ENCODE data around the gene DPH1. TPM values are rescaled to one million over a fixed set of nuclear protein-coding genes. Genes with fewer than 3 reads are reported as not detected.

Gene DPH1
- total and polyA plus RNA-seq, 7 experiments from 2014 or later, result 32.9 to 124 (median 85.9) TPM

- Mint-ChIP-seq H3K27me3 (peaks cover 0 to 10% (median 0%) of the 10 kb centered on the region in 5 donors), H3K36me3 (peaks cover 12 to 92% (median 72%) of the 10 kb centered on the region in 5 donors), H3K27ac (peak overlapping the region in 2 of 9 donors; percentile 55 to 90), H3K4me1 (peaks cover 0 to 84% (median 1%) of the 10 kb centered on the region in 7 donors), H3K4me3 (peak overlapping the region in 1 of 10 donors; percentile 45), H3K9me3 (no peaks in the 10 kb centered on the region)
- ATAC-seq (peak; percentile 73), DNase-seq (peak in 1 of 9 donors; percentile 67)
- Histone ChIP-seq H3K27ac (ENCODE audit: low read depth, low read length) (no peak overlapping the region), H3K27me3 (ENCODE audit: control insufficient read depth in 2 of 2, insufficient read depth in 2 of 2, low read length in 2 of 2) (no peaks in the 10 kb centered on the region), H3K4me1 (ENCODE audit: control insufficient read depth in 2 of 2, insufficient read depth in 2 of 2, low read length in 2 of 2) (peaks cover 0 to 19% of the 10 kb centered on the region in 2 donors), H3K4me3 (ENCODE audit: low read length) (no peak overlapping the region), H3K9me3 (ENCODE audit: control insufficient read depth in 2 of 3, low read length in 3 of 3) (no peaks in the 10 kb centered on the region), H3K36me3 (ENCODE audit: control insufficient read depth in 2 of 3, insufficient read depth in 3 of 3, low read length in 3 of 3) (peaks cover 0 to 97% (median 3%) of the 10 kb centered on the region in 3 experiments)
- intact Hi-C loops (cut with micrococcal nuclease), result loop anchor here in 1 of 2 donors (5.0 kb wide), 1 partner anchor 107 kb away; no protein-coding TSS in a partner anchor
- CTCF ChIA-PET, result no interaction called here
- POLR2A ChIA-PET, result no interaction called here
Measured at GRCh38 chr17:2064980-2065785, 35.2 kb downstream of the DPH1 start.

DNA sequence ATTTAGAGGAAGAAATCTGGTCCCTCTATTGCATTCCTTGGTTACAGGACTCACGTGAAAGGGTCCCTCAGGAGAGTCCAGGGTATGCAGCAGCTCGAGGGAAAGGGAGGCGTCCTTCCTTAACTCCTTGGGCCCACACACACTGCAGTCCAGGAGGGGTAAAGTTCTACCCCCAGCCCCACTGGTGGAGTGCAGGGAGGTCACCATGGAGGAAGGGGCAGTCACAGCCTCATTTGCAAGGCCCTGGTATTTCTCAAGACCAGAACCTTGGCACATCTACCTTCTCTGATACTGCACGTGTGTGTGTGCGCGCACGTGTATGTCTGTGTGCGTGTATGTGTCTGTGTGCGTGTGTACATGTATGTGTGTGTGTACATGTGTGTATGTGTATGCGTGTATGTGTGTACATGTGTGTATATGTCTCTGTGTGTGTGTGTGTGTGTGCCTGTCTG lies 36.0 kb downstream of the DPH1 start:
- intact Hi-C loops (cut with micrococcal nuclease), result no loop called here
- H3K27ac Mint-ChIP-seq, result peak overlapping the region in 2 of 9 donors; percentile 1 to 90
- POLR2A ChIA-PET, result no interaction called here
- ATAC-seq (no peak), DNase-seq (no peak)
- H3K27me3 ChIP-seq (ENCODE audit: control insufficient read depth in 2 of 2, insufficient read depth in 2 of 2, low read length in 2 of 2), result no peaks in the 10 kb centered on the region
- no peak overlapping the region for H3K27ac ChIP-seq (ENCODE audit: low read depth, low read length)
- no peak overlapping the region for H3K4me3 ChIP-seq (ENCODE audit: low read length)
- H3K27me3 Mint-ChIP-seq, result peaks cover 0 to 4% (median 0%) of the 10 kb centered on the region in 5 donors
- no peaks in the 10 kb centered on the region for H3K9me3 ChIP-seq (ENCODE audit: control insufficient read depth in 2 of 3, low read length in 3 of 3)
- H3K4me3 Mint-ChIP-seq, result no peak overlapping the region
- CTCF ChIA-PET, result interaction anchor here (0.6 kb wide), 1 partner anchor 79 kb away, joined by 4 read pairs; no protein-coding TSS in a partner anchor
- peaks cover 0 to 27% of the 10 kb centered on the region in 2 donors for H3K4me1 ChIP-seq (ENCODE audit: control insufficient read depth in 2 of 2, insufficient read depth in 2 of 2, low read length in 2 of 2)
- no peaks in the 10 kb centered on the region for H3K9me3 Mint-ChIP-seq
- H3K4me1 Mint-ChIP-seq, result peaks cover 0 to 85% (median 0%) of the 10 kb centered on the region in 7 donors
- H3K36me3 Mint-ChIP-seq, result peaks cover 14 to 94% (median 70%) of the 10 kb centered on the region in 5 donors
- peaks cover 0 to 98% (median 3%) of the 10 kb centered on the region in 3 experiments for H3K36me3 ChIP-seq (ENCODE audit: control insufficient read depth in 2 of 3, insufficient read depth in 3 of 3, low read length in 3 of 3)

GRCh38 chr17:2067048-2067561 lies 37.2 kb downstream of the DPH1 start:
- H3K4me3 Mint-ChIP-seq, result no peak overlapping the region
- H3K36me3 ChIP-seq (ENCODE audit: control insufficient read depth in 2 of 3, insufficient read depth in 3 of 3, low read length in 3 of 3), result peaks cover 0 to 98% (median 3%) of the 10 kb centered on the region in 3 experiments

GRCh38 chr17:2067608-2068024 lies 37.7 kb downstream of the DPH1 start:
- DNase-seq (no peak), ATAC-seq (no peak)
- Histone ChIP-seq H3K4me1 (ENCODE audit: control insufficient read depth in 2 of 2, insufficient read depth in 2 of 2, low read length in 2 of 2) (peaks cover 0 to 28% of the 10 kb centered on the region in 2 donors), H3K36me3 (ENCODE audit: control insufficient read depth in 2 of 3, insufficient read depth in 3 of 3, low read length in 3 of 3) (peaks cover 0 to 98% (median 5%) of the 10 kb centered on the region in 3 experiments), H3K4me3 (ENCODE audit: low read length) (no peak overlapping the region), H3K27me3 (ENCODE audit: control insufficient read depth in 2 of 2, insufficient read depth in 2 of 2, low read length in 2 of 2) (no peaks in the 10 kb centered on the region), H3K27ac (ENCODE audit: low read depth, low read length) (no peak overlapping the region), H3K9me3 (ENCODE audit: control insufficient read depth in 2 of 3, low read length in 3 of 3) (no peaks in the 10 kb centered on the region)
- Mint-ChIP-seq H3K9me3 (no peaks in the 10 kb centered on the region), H3K4me1 (peaks cover 0 to 90% (median 0%) of the 10 kb centered on the region in 7 donors), H3K36me3 (peaks cover 22 to 95% (median 75%) of the 10 kb centered on the region in 5 donors), H3K4me3 (no peak overlapping the region), H3K27ac (peak overlapping the region in 1 of 9 donors; percentile 63), H3K27me3 (peaks cover 0 to 4% (median 0%) of the 10 kb centered on the region in 5 donors)
- intact Hi-C loops (cut with micrococcal nuclease), result no loop called here
- ChIA-PET CTCF (interaction anchor here (1.1 to 1.8 kb wide), 2 partner anchors 13 to 177 kb away, joined by 4 to 5 read pairs; partner anchors contain the start of gene HIC1), POLR2A (no interaction called here)

More at GRCh38 chr17:2067048-2067561, 37.2 kb downstream of the DPH1 start:
- Mint-ChIP-seq H3K9me3 (no peaks in the 10 kb centered on the region), H3K36me3 (peaks cover 18 to 95% (median 72%) of the 10 kb centered on the region in 5 donors), H3K27me3 (peaks cover 0 to 4% (median 0%) of the 10 kb centered on the region in 5 donors), H3K27ac (peak overlapping the region in 1 of 9 donors; percentile 46), H3K4me1 (peaks cover 0 to 91% (median 0%) of the 10 kb centered on the region in 7 donors)
- ATAC-seq (no peak), DNase-seq (no peak)
- H3K27me3 ChIP-seq (ENCODE audit: control insufficient read depth in 2 of 2, insufficient read depth in 2 of 2, low read length in 2 of 2), result no peaks in the 10 kb centered on the region
- CTCF ChIA-PET, result interaction anchor here (1.1 to 1.8 kb wide), 2 partner anchors 12 to 178 kb away, joined by 4 to 5 read pairs; partner anchors contain the start of gene HIC1
- POLR2A ChIA-PET, result no interaction called here
- peaks cover 0 to 28% of the 10 kb centered on the region in 2 donors for H3K4me1 ChIP-seq (ENCODE audit: control insufficient read depth in 2 of 2, insufficient read depth in 2 of 2, low read length in 2 of 2)
- intact Hi-C loops (cut with micrococcal nuclease), result no loop called here
- no peak overlapping the region for H3K4me3 ChIP-seq (ENCODE audit: low read length)
- no peak overlapping the region for H3K27ac ChIP-seq (ENCODE audit: low read depth, low read length)
- no peaks in the 10 kb centered on the region for H3K9me3 ChIP-seq (ENCODE audit: control insufficient read depth in 2 of 3, low read length in 3 of 3)

DNA sequence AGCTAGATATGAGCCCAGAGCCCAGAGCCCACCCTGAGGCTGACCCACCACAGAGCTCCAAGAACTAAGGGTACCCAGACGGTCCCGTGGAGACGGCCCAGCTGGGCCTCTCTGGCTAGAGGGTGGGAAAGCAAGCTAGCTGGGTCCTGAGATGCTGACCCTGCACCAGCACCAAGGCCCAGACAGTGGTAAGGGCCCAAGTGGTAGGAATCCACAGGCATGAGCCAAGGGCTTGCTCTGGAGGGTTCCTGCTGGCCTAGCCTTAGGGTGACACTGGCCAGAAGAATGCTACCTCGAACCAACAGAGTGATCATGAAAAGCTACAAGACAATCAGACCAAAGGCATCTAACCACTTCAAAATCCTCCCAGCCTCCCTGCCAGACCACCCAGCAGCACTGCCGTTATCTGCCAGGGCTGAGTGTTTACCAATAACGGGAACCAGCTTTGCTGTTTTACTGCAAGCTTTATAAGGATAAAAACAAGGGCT lies 38.1 kb downstream of the DPH1 start:
- H3K4me1 Mint-ChIP-seq, result peaks cover 0 to 88% (median 0%) of the 10 kb centered on the region in 7 donors
- H3K36me3 Mint-ChIP-seq, result peaks cover 22 to 94% (median 76%) of the 10 kb centered on the region in 5 donors
- intact Hi-C loops (cut with micrococcal nuclease), result no loop called here
- H3K27me3 Mint-ChIP-seq, result peaks cover 0 to 4% (median 0%) of the 10 kb centered on the region in 5 donors
- Histone ChIP-seq H3K9me3 (ENCODE audit: control insufficient read depth in 2 of 3, low read length in 3 of 3) (no peaks in the 10 kb centered on the region), H3K4me3 (ENCODE audit: low read length) (no peak overlapping the region), H3K36me3 (ENCODE audit: control insufficient read depth in 2 of 3, insufficient read depth in 3 of 3, low read length in 3 of 3) (peaks cover 0 to 96% (median 8%) of the 10 kb centered on the region in 3 experiments), H3K4me1 (ENCODE audit: control insufficient read depth in 2 of 2, insufficient read depth in 2 of 2, low read length in 2 of 2) (peaks cover 0 to 28% of the 10 kb centered on the region in 2 donors), H3K27ac (ENCODE audit: low read depth, low read length) (no peak overlapping the region), H3K27me3 (ENCODE audit: control insufficient read depth in 2 of 2, insufficient read depth in 2 of 2, low read length in 2 of 2) (no peaks in the 10 kb centered on the region)
- no peak for DNase-seq
- no peaks in the 10 kb centered on the region for H3K9me3 Mint-ChIP-seq
- peak overlapping the region in 1 of 9 donors; percentile 63 for H3K27ac Mint-ChIP-seq
- POLR2A ChIA-PET, result no interaction called here
- H3K4me3 Mint-ChIP-seq, result no peak overlapping the region
- CTCF ChIA-PET, result interaction anchor here (0.8 to 1.8 kb wide), 3 partner anchors 13 to 177 kb away, joined by 3 to 5 read pairs (median 4); partner anchors contain the start of gene HIC1
- no peak for ATAC-seq

- H3K36me3 Mint-ChIP-seq, result peaks cover 22 to 89% (median 71%) of the 10 kb centered on the region in 5 donors
- CTCF ChIA-PET, result interaction anchor here (0.8 to 1.8 kb wide), 3 partner anchors 14 to 176 kb away, joined by 3 to 5 read pairs (median 4); partner anchors contain the start of gene HIC1
- peak overlapping the region in 1 of 9 donors; percentile 87 for H3K27ac Mint-ChIP-seq
- H3K4me3 Mint-ChIP-seq, result peak overlapping the region in 1 of 10 donors; percentile 28
- peaks cover 0 to 4% (median 0%) of the 10 kb centered on the region in 5 donors for H3K27me3 Mint-ChIP-seq
- peaks cover 0 to 28% of the 10 kb centered on the region in 2 donors for H3K4me1 ChIP-seq (ENCODE audit: control insufficient read depth in 2 of 2, insufficient read depth in 2 of 2, low read length in 2 of 2)
- intact Hi-C loops (cut with micrococcal nuclease), result no loop called here
- H3K4me1 Mint-ChIP-seq, result peaks cover 0 to 83% (median 0%) of the 10 kb centered on the region in 7 donors
- H3K27me3 ChIP-seq (ENCODE audit: control insufficient read depth in 2 of 2, insufficient read depth in 2 of 2, low read length in 2 of 2), result no peaks in the 10 kb centered on the region
- no peaks in the 10 kb centered on the region for H3K9me3 Mint-ChIP-seq
- H3K4me3 ChIP-seq (ENCODE audit: low read length), result no peak overlapping the region
- ATAC-seq (no peak), DNase-seq (no peak)
- H3K9me3 ChIP-seq (ENCODE audit: control insufficient read depth in 2 of 3, low read length in 3 of 3), result no peaks in the 10 kb centered on the region
- no peak overlapping the region for H3K27ac ChIP-seq (ENCODE audit: low read depth, low read length)
- peaks cover 0 to 91% (median 8%) of the 10 kb centered on the region in 3 experiments for H3K36me3 ChIP-seq (ENCODE audit: control insufficient read depth in 2 of 3, insufficient read depth in 3 of 3, low read length in 3 of 3)
- POLR2A ChIA-PET, result no interaction called here
Measured at GRCh38 chr17:2068519-2069051, 38.6 kb downstream of the DPH1 start.

Measured in naive thymus-derived CD4-positive, alpha-beta T cell (primary cell).